ENCODE data around the gene UBE2D2. TPM values are rescaled to one million over a fixed set of nuclear protein-coding genes. Genes with fewer than 3 reads are reported as not detected.

Gene UBE2D2
- total RNA-seq, 1 donor from 2014 or later, result 129 TPM

DNA sequence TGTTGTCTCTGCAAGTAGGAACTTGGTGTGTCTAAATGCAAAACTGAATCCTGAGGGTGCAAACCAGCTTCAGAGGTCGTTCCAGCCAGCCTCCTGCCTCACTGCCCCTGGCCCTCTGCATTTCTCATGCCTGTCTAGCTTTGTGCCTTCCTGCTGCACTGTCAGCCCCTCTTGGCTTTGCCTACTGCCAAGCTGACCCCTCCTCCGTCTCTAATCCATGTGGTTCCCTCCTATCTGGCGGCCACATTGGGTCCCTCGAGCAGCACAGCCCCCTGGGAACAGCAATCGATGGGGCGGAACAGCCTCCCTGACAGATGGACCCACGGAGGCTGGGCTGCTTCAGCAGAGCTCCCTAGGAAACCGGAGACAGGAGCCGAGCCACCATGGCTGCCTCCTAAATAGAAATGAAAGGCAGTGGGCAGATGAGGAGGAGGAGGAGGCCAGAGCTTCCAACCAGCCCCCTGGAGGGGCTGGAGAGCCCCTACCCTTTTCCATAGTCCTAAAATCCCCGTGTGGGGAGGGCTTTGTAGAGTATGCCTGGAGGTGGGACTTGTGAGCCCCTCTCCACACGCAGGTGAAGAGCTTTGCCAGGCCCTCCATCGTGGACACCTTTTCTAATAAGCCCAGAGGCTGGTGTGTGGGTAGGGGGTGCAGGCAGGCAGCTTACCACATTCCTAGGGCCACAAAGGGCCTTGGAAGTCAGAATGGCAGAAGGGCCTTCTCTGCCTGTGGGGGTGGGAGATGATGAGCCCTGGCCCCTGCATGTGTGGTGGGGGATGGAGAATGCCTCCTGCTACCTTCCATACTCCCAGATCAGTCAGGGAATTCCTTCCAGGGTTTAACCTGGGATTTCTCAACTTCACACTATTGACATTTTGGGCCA, 77.8 kb downstream of the UBE2D2 start:
- Mint-ChIP-seq H3K27me3 (ENCODE audit: low read depth) (no peaks in the 10 kb centered on the region), H3K27ac (ENCODE audit: unreplicated experiment) (peak overlapping the region; percentile 95), H3K4me3 (ENCODE audit: unreplicated experiment) (peak overlapping the region; percentile 25), H3K9me3 (ENCODE audit: low read depth) (no peaks in the 10 kb centered on the region), H3K36me3 (ENCODE audit: low read depth) (no peaks in the 10 kb centered on the region), H3K4me1 (ENCODE audit: low read depth) (peaks cover 51% of the 10 kb centered on the region)
- no peak for DNase-seq (ENCODE audit: low spot score)
- TF ChIP-seq, protein P1, sequence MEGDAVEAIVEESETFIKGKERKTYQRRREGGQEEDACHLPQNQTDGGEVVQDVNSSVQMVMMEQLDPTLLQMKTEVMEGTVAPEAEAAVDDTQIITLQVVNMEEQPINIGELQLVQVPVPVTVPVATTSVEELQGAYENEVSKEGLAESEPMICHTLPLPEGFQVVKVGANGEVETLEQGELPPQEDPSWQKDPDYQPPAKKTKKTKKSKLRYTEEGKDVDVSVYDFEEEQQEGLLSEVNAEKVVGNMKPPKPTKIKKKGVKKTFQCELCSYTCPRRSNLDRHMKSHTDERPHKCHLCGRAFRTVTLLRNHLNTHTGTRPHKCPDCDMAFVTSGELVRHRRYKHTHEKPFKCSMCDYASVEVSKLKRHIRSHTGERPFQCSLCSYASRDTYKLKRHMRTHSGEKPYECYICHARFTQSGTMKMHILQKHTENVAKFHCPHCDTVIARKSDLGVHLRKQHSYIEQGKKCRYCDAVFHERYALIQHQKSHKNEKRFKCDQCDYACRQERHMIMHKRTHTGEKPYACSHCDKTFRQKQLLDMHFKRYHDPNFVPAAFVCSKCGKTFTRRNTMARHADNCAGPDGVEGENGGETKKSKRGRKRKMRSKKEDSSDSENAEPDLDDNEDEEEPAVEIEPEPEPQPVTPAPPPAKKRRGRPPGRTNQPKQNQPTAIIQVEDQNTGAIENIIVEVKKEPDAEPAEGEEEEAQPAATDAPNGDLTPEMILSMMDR (IDR thresholded peaks at IDR 0.05), result no peak

DNA sequence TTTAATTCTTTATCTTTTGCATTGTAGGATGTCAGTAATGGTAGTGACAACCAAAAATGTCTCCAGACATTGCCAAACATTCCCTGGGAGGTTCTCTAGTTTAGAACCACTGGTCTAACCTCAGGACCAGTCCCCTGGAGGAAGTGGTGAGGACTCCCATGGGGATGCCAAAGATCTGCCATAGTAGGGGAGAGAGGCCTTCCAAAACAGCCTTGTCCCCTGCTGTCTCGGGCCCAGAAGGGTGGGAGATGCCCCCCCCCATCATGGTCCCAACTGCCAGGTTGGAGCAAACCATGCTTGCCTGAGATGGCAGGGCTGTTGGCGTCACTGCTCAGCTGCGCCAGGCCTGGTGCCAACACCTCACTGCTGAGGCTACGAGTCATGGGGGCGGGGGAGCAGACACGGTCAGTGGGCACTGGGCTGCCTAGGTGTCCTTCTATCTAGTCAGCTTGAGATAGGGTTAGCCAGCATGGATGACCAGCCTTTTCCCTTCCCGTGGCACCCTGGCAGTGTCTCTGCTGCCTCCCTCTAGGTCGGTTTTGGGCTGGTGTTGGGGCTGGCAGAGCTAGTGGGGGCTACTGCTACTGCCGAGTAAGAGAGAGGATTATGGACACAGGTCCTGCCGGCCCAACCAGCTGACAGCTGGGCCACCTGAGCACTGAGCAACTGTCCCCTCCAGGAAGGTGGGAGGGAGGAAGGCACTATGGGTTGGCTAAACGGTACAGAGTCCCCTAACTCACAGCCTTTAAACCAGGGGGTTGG, 78.7 kb downstream of the UBE2D2 start:
- Mint-ChIP-seq H3K9me3 (ENCODE audit: low read depth) (no peaks in the 10 kb centered on the region), H3K36me3 (ENCODE audit: low read depth) (no peaks in the 10 kb centered on the region), H3K4me3 (ENCODE audit: unreplicated experiment) (no peak overlapping the region), H3K27me3 (ENCODE audit: low read depth) (no peaks in the 10 kb centered on the region), H3K27ac (ENCODE audit: unreplicated experiment) (peak overlapping the region; percentile 27), H3K4me1 (ENCODE audit: low read depth) (peaks cover 45% of the 10 kb centered on the region)
- TF ChIP-seq, protein P1 (IDR thresholded peaks at IDR 0.05), result no peak
- no peak for DNase-seq (ENCODE audit: low spot score)

DNA sequence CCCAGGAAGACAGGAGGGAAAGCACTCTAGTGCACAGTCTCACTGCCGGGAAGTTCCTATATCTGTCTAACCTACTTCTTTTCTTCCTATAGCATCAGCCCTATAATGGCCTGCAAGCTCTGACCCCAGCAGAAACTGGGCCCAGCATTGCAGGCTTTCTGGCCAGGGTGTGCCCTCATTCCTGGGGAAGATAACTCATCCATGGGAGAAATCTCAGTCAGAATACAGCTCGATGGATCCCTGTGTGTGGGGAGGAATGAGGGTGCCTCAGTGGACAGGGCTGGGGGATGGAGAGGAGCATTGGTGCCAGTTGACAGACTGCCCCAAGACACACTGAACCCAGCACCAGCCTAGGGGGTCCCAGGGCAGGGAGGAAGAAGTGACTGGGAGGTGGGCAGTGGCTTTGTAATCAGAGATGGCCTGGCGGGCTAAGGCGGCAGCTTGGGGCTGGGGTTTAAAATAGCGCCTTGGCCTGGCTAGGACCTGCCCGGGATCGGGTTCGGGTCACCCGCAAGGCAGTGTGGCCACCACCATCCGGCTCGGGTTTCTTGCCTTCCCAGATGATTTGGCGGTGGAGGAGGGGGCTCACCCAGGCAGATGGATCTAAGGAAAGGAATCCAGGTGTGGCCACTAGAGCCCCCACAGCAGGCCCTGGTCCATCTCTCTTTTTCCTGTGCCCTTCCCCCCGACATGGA, 79.4 kb downstream of the UBE2D2 start:
- Mint-ChIP-seq H3K27me3 (ENCODE audit: low read depth) (no peaks in the 10 kb centered on the region), H3K4me1 (ENCODE audit: low read depth) (peaks cover 41% of the 10 kb centered on the region), H3K36me3 (ENCODE audit: low read depth) (no peaks in the 10 kb centered on the region), H3K9me3 (ENCODE audit: low read depth) (no peaks in the 10 kb centered on the region), H3K27ac (ENCODE audit: unreplicated experiment) (peak overlapping the region; percentile 33), H3K4me3 (ENCODE audit: unreplicated experiment) (no peak overlapping the region)
- TF ChIP-seq, protein P1 (IDR thresholded peaks at IDR 0.05), result no peak
- DNase-seq (ENCODE audit: low spot score), result no peak

DNA sequence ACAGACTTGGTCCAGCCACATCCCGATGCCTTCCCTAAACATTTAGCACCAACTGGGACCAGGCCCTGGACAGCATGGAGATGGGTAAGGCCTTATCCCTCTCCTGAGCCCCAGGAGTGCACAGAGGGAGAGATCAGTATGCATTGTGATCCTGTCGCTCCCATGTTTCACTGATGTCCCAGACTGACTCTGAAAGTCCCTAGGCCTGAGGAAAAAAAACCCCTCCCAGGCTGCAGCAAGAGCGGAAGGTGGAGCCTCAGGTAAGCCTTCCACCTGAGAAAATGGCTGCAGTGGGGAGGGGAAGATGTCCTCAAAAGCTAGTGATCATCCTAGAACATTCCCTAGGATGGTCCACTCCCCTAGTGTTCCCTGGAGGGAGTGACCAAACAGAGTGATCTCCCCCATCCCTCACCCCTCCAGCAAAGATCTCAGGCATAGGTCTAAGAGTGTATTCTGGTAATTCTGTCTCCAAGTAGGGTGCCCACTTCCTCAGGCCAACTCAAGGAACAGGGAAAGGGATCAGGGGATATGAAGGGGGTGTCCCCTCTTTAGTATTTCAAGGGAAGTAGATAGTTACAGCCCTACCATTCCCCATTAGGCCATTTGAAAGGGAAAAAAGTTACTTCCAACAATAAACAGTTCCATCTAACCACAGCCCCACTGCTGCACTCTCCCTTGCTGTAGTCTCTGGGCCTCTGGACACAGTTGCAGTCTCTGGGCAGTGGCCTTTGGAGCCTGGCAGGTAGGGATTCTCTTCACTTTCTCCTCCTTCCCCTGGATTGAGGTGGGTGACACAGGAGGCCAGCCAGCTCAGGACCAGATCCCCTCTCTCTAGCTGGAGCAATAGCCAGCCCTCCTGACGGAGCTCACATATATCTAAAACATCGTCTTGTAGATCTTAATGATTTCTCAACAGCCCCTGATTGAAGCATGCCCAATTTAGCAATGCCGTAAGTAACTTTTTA, 80.3 kb downstream of the UBE2D2 start:
- Mint-ChIP-seq H3K36me3 (ENCODE audit: low read depth) (no peaks in the 10 kb centered on the region), H3K27me3 (ENCODE audit: low read depth) (no peaks in the 10 kb centered on the region), H3K4me3 (ENCODE audit: unreplicated experiment) (no peak overlapping the region), H3K9me3 (ENCODE audit: low read depth) (no peaks in the 10 kb centered on the region), H3K4me1 (ENCODE audit: low read depth) (peaks cover 33% of the 10 kb centered on the region), H3K27ac (ENCODE audit: unreplicated experiment) (no peak overlapping the region)
- no peak for DNase-seq (ENCODE audit: low spot score)
- TF ChIP-seq, protein P1 (IDR thresholded peaks at IDR 0.05), result no peak
